ENCODE results near the gene MYRIP.

- TF ChIP-seq, protein P1, sequence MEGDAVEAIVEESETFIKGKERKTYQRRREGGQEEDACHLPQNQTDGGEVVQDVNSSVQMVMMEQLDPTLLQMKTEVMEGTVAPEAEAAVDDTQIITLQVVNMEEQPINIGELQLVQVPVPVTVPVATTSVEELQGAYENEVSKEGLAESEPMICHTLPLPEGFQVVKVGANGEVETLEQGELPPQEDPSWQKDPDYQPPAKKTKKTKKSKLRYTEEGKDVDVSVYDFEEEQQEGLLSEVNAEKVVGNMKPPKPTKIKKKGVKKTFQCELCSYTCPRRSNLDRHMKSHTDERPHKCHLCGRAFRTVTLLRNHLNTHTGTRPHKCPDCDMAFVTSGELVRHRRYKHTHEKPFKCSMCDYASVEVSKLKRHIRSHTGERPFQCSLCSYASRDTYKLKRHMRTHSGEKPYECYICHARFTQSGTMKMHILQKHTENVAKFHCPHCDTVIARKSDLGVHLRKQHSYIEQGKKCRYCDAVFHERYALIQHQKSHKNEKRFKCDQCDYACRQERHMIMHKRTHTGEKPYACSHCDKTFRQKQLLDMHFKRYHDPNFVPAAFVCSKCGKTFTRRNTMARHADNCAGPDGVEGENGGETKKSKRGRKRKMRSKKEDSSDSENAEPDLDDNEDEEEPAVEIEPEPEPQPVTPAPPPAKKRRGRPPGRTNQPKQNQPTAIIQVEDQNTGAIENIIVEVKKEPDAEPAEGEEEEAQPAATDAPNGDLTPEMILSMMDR (IDR thresholded peaks at IDR 0.05 in 8 of 11, conservative IDR thresholded peaks at IDR 0.05 in 3 of 11): no peak
- no peak for TF ChIP-seq POLR2AphosphoS5 (IDR thresholded peaks at IDR 0.05)
These were observed 30.1 kb downstream of the MYRIP start for GRCh38 chr3:39839484-39839883.
